ENCODE measurements around the gene AGPAT4.

GRCh38 chr6:161254126-161254463 is 19.8 kb downstream of the AGPAT4 start:
- no peak for TF ChIP-seq FOSL1 (IDR thresholded peaks at IDR 0.05; ENCODE audit: low read depth)
- TF ChIP-seq CTCF (IDR thresholded peaks at IDR 0.05 in 2 of 3, conservative IDR thresholded peaks at IDR 0.05 in 1 of 3; ENCODE audit: borderline replicate concordance in 1 of 3, insufficient read depth in 1 of 3, low read depth in 2 of 3, low read length in 2 of 3), result no peak
- TF ChIP-seq ELF1 (IDR thresholded peaks at IDR 0.05; ENCODE audit: borderline replicate concordance, low read depth), result no peak
- no peak for TF ChIP-seq POLR2A (IDR thresholded peaks at IDR 0.05; ENCODE audit: borderline replicate concordance, extremely low read depth, insufficient read depth, insufficient read length)
- no peak for TF ChIP-seq POLR2AphosphoS5 (IDR thresholded peaks at IDR 0.05; ENCODE audit: low read depth, low read length)
- no peak for TF ChIP-seq CEBPB (IDR thresholded peaks at IDR 0.05; ENCODE audit: low read depth)
- no peak for TF ChIP-seq SP1 (IDR thresholded peaks at IDR 0.05; ENCODE audit: low read depth)
- TF ChIP-seq EZH2phosphoT487 (IDR thresholded peaks at IDR 0.05; ENCODE audit: borderline replicate concordance), result no peak
- no peak for TF ChIP-seq EGR1 (IDR thresholded peaks at IDR 0.05; ENCODE audit: low read depth)
- TF ChIP-seq REST (IDR thresholded peaks at IDR 0.05; ENCODE audit: low read depth), result no peak
- no peak for TF ChIP-seq SIN3A (IDR thresholded peaks at IDR 0.05; ENCODE audit: low read depth)
- no peak for TF ChIP-seq EZH2 (IDR thresholded peaks at IDR 0.05)

Data from HCT116 (cell line).